Brain microvascular endothelial cell (primary cell): ENCODE results near the gene FUT8.

ENCODE experiments used
- DNase-seq: peaks from one replicate; pipeline ENCODE4 v3.0.0-alpha.2; 2020
- H3K27ac ChIP-seq: fragments of 250-450 bp; sonication (Bioruptor Pico); 2 replicates; pipeline ENCODE4 v1.5.1; 2020; ENCODE audit warnings: mild to moderate bottlenecking, moderate library complexity
- H3K27me3 ChIP-seq: fragments of 250-450 bp; sonication (Bioruptor Pico); replicated peaks from 2 replicates; pipeline ENCODE4 v1.5.1; 2020; ENCODE audit warnings: mild to moderate bottlenecking
- H3K36me3 ChIP-seq: fragments of 250-450 bp; sonication (Bioruptor Pico); replicated peaks from 2 replicates; pipeline ENCODE4 v1.5.1; 2020; ENCODE audit warnings: mild to moderate bottlenecking
- H3K4me3 ChIP-seq: 2 replicates; pipeline ENCODE4 v1.5.1; 2011; ENCODE audit warnings: low read depth, mild to moderate bottlenecking, control low read depth, low read length, moderate library complexity
- in situ Hi-C: cut with HindIII; loops from 2 replicates; pipeline ENCODE4 v1.10.0; 2017; ENCODE audit warnings: low sequenced_read_pairs, low pct_ligation_motif_present
- TF ChIP-seq, protein P1 (sequence below): IDR thresholded peaks from 2 replicates; pipeline ENCODE4 v1.5.1; 2011; ENCODE audit warnings: low read depth, mild to moderate bottlenecking, moderate library complexity, low read length, control low read depth, inconsistent platforms; ENCODE audit errors: missing control alignments

Gene FUT8

DNA sequence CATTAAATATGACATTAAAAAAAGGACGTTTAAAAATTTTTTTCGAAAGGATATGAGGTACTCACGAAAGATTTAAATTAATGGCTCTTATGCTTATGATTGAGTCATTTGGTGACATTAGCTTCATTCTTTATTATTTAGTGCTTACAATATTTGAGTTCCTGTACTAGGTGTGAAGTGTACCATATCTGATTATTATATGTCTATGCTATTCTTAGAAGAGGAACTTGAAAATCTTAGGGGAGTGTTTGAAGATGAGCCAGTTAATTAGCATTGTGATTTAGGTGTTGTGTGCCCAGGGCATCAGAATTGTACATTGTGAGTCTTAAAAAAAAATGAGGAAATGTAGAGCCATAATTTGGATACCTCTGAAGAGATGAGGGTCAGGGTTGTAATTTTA, 118.6 kb downstream of the FUT8 start:
- TF ChIP-seq, protein P1, sequence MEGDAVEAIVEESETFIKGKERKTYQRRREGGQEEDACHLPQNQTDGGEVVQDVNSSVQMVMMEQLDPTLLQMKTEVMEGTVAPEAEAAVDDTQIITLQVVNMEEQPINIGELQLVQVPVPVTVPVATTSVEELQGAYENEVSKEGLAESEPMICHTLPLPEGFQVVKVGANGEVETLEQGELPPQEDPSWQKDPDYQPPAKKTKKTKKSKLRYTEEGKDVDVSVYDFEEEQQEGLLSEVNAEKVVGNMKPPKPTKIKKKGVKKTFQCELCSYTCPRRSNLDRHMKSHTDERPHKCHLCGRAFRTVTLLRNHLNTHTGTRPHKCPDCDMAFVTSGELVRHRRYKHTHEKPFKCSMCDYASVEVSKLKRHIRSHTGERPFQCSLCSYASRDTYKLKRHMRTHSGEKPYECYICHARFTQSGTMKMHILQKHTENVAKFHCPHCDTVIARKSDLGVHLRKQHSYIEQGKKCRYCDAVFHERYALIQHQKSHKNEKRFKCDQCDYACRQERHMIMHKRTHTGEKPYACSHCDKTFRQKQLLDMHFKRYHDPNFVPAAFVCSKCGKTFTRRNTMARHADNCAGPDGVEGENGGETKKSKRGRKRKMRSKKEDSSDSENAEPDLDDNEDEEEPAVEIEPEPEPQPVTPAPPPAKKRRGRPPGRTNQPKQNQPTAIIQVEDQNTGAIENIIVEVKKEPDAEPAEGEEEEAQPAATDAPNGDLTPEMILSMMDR = no peak
- Histone ChIP-seq H3K36me3 (no peaks in the 10 kb centered on the region), H3K27ac (no peak overlapping the region), H3K27me3 (no peaks in the 10 kb centered on the region), H3K4me3 (no peak overlapping the region)
- in situ Hi-C loops = no loop called here
- DNase-seq = no peak

DNA sequence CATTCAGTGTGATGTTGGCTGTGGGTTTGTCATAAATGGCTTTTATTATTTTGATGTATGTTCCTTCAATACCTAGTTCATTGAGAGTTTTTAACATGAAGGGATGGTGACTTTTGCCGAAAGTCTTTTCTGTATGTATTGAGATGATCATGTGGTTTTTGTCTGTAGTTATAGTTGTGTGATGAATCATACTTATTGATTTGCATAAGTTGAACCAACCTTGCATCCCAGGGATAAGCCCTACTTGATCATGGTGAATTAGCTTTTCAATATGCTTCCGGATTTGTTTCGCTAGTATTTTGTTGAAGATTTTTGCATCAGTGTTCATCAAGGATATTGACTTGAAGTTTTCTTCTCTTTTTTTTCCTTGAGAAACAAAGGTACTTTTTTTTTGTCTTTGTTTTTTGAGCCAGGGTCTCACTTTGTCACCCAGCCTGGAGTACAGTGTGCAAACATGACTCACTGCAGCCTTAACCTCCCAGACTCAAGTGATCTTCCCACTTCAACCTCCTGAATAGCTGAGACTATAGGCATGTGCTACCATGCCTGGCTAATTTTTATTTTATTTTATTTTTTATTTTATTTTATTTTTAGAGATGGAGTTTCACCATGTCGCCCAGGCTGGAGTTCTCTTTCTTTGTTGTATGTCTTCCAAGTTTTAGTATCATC, 121.3 kb downstream of the FUT8 start:
- no peaks in the 10 kb centered on the region for H3K36me3 ChIP-seq
- H3K4me3 ChIP-seq = no peak overlapping the region
- no peaks in the 10 kb centered on the region for H3K27me3 ChIP-seq
- H3K27ac ChIP-seq = no peak overlapping the region
- TF ChIP-seq, protein P1 = no peak
- DNase-seq = no peak
- in situ Hi-C loops = no loop called here

DNA sequence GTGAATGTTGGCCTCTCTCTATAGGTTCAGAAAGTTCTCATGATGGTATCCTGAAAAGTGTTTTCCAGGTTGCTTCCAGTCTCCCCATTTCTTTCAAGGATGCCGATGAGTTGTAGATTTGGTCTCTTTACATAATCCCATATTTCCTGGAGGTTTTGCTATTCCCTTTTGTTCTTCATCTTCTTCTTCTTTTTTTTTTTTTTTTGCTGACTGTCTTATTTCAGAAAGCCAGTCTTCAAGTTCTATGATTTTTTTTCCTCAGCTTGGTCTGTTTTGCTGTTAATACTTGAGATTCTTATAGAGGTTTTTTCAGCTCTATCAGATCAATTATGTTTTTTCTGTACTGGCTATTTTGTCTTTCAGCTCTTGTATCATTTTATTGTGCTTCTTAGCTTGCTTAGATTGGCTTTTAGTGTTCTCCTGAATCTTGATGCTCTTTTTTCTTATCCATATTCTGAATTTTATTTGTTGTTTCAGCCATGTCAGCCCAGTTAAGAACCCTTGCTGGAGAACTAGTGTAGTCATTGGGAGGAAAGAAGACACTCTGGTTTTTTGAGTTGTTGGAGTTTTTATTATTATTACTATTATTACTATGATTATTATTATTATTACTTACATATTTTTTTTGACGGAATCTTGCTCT, 124.4 kb downstream of the FUT8 start:
- Histone ChIP-seq H3K27ac (no peak overlapping the region), H3K36me3 (no peaks in the 10 kb centered on the region), H3K27me3 (no peaks in the 10 kb centered on the region), H3K4me3 (no peak overlapping the region)
- in situ Hi-C loops = no loop called here
- TF ChIP-seq, protein P1 = no peak
- DNase-seq = no peak

DNA sequence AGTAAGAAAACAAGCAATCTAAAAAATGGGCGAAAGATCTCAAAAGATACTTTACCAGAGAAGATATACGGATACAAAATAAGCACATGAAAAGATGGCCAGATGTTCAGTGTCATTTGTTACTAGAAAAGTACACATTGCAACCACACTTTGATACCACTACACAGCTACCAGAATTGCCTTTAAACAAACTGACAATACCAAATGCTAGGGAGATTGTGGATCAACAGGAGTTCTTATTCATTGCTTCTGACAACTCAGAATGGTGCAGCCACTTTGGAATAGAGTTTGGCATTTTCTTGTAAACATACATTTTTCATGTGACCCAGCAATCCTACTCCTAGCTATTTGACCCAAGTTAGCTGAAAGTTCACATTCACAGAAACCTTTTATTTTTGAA, 136.3 kb downstream of the FUT8 start:
- TF ChIP-seq, protein P1 = no peak
- no peak overlapping the region for H3K27ac ChIP-seq
- no peaks in the 10 kb centered on the region for H3K27me3 ChIP-seq
- no peak for DNase-seq
- no peaks in the 10 kb centered on the region for H3K36me3 ChIP-seq
- in situ Hi-C loops = no loop called here
- no peak overlapping the region for H3K4me3 ChIP-seq

DNA sequence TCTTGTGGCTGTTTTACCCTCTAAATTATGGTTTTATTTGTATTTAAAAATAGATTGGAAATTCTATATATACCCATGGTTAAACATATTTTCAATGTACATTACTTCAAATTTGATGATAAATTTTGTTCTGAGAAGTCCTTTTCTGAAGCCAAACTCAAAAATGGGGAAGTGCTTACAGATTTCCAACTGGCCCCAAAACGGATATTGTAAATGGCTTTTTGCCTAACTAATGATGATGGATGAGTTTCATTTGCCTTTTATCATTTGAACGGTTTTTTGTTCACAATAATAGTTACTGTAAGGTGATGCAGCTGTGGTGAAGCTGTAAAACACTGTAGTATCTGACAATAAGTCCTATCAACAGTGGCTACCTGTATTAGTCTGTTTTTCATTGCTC, 136.9 kb downstream of the FUT8 start:
- no peak overlapping the region for H3K4me3 ChIP-seq
- no peak overlapping the region for H3K27ac ChIP-seq
- TF ChIP-seq, protein P1 = no peak
- no peak for DNase-seq
- in situ Hi-C loops = no loop called here
- H3K36me3 ChIP-seq = no peaks in the 10 kb centered on the region
- no peaks in the 10 kb centered on the region for H3K27me3 ChIP-seq
